ENCODE data around the gene CDKN2C. TPM values are rescaled to one million over a fixed set of nuclear protein-coding genes. Genes with fewer than 3 reads are reported as not detected.

CDKN2C gene
- total RNA-seq, 2 experiments from 2014 or later: 43.6 to 56.5 TPM

- DNase-seq (peak; percentile 86), ATAC-seq (peak; percentile 82)
- H3K27ac Mint-ChIP-seq: peak overlapping the region; percentile 97
- no peaks in the 10 kb centered on the region for H3K9me3 Mint-ChIP-seq (ENCODE audit: low read depth)
- H3K4me3 Mint-ChIP-seq: peak overlapping the region; percentile 97
- CTCF ChIA-PET: interaction anchor here (0.8 to 4.3 kb wide), 8 partner anchors 8 to 329 kb away, joined by 3 to 42 read pairs (median 5); partner anchors contain the start of genes FAF1 and RNF11
- peaks cover 11% of the 10 kb centered on the region for H3K36me3 Mint-ChIP-seq
- H3K4me1 Mint-ChIP-seq: peaks cover 24% of the 10 kb centered on the region
- H3K27me3 Mint-ChIP-seq: peaks cover 30% of the 10 kb centered on the region
These were observed 1.8 kb upstream of the CDKN2C start for GRCh38 chr1:50968158-50968820.

- H3K36me3 Mint-ChIP-seq: peaks cover 18% of the 10 kb centered on the region
- peak; percentile 35 for ATAC-seq
- H3K4me3 Mint-ChIP-seq: peak overlapping the region; percentile 97
- peak; percentile 70 for DNase-seq
- H3K27ac Mint-ChIP-seq: peak overlapping the region; percentile 97
- CTCF ChIA-PET: interaction anchor here (0.8 to 4.3 kb wide), 9 partner anchors 9 to 328 kb away, joined by 3 to 42 read pairs (median 4); partner anchors contain the start of genes FAF1 and RNF11
- H3K27me3 Mint-ChIP-seq: peaks cover 37% of the 10 kb centered on the region
- peaks cover 24% of the 10 kb centered on the region for H3K4me1 Mint-ChIP-seq
- H3K9me3 Mint-ChIP-seq (ENCODE audit: low read depth): no peaks in the 10 kb centered on the region
These were observed 1.0 kb upstream of the CDKN2C start for GRCh38 chr1:50968821-50969610.

GRCh38 chr1:50970509-50970887 is 453 bp downstream of the CDKN2C start:
- CTCF ChIA-PET: interaction anchor here (2.7 to 4.3 kb wide), 4 partner anchors 7 to 265 kb away, joined by 6 to 42 read pairs (median 22); partner anchors contain the start of genes FAF1 and RNF11
- no peak for DNase-seq

GRCh38 chr1:50970931-50971582 is 1.0 kb downstream of the CDKN2C start:
- ATAC-seq: no peak
- H3K4me3 Mint-ChIP-seq: peak overlapping the region; percentile 97
- H3K9me3 Mint-ChIP-seq (ENCODE audit: low read depth): no peaks in the 10 kb centered on the region
- H3K36me3 Mint-ChIP-seq: peaks cover 32% of the 10 kb centered on the region
- peaks cover 40% of the 10 kb centered on the region for H3K27me3 Mint-ChIP-seq
- peaks cover 27% of the 10 kb centered on the region for H3K4me1 Mint-ChIP-seq
- no peak for DNase-seq
- peak overlapping the region; percentile 35 for H3K27ac Mint-ChIP-seq
- CTCF ChIA-PET: interaction anchor here (4.3 kb wide), 2 partner anchors 11 to 41 kb away, joined by 22 to 42 read pairs; partner anchors contain the start of gene FAF1

More at GRCh38 chr1:50970509-50970887, 453 bp downstream of the CDKN2C start:
- peak overlapping the region; percentile 97 for H3K4me3 Mint-ChIP-seq
- H3K27me3 Mint-ChIP-seq: peaks cover 41% of the 10 kb centered on the region
- peak overlapping the region; percentile 90 for H3K27ac Mint-ChIP-seq
- peaks cover 26% of the 10 kb centered on the region for H3K4me1 Mint-ChIP-seq
- no peak for ATAC-seq
- H3K36me3 Mint-ChIP-seq: peaks cover 31% of the 10 kb centered on the region
- no peaks in the 10 kb centered on the region for H3K9me3 Mint-ChIP-seq (ENCODE audit: low read depth)

GRCh38 chr1:50971748-50972305 is 1.8 kb downstream of the CDKN2C start:
- H3K27ac Mint-ChIP-seq: no peak overlapping the region
- CTCF ChIA-PET: interaction anchor here (4.3 kb wide), 2 partner anchors 12 to 42 kb away, joined by 22 to 42 read pairs; partner anchors contain the start of gene FAF1
- peaks cover 45% of the 10 kb centered on the region for H3K27me3 Mint-ChIP-seq
- H3K36me3 Mint-ChIP-seq: peaks cover 33% of the 10 kb centered on the region
- peaks cover 35% of the 10 kb centered on the region for H3K4me1 Mint-ChIP-seq
- no peak for DNase-seq
- H3K9me3 Mint-ChIP-seq (ENCODE audit: low read depth): no peaks in the 10 kb centered on the region
- ATAC-seq: no peak
- H3K4me3 Mint-ChIP-seq: peak overlapping the region; percentile 97

GRCh38 chr1:50972766-50973165 is 2.7 kb downstream of the CDKN2C start:
- H3K9me3 Mint-ChIP-seq (ENCODE audit: low read depth): no peaks in the 10 kb centered on the region
- CTCF ChIA-PET: interaction anchor here (1.2 kb wide), 1 partner anchor 14 kb away, joined by 3 read pairs; no protein-coding TSS in a partner anchor
- peaks cover 42% of the 10 kb centered on the region for H3K27me3 Mint-ChIP-seq
- H3K4me1 Mint-ChIP-seq: peaks cover 31% of the 10 kb centered on the region
- ATAC-seq (no peak), DNase-seq (no peak)
- no peak overlapping the region for H3K4me3 Mint-ChIP-seq
- no peak overlapping the region for H3K27ac Mint-ChIP-seq
- H3K36me3 Mint-ChIP-seq: peaks cover 33% of the 10 kb centered on the region

- peaks cover 29% of the 10 kb centered on the region for H3K4me1 Mint-ChIP-seq
- ATAC-seq (no peak), DNase-seq (no peak)
- peaks cover 43% of the 10 kb centered on the region for H3K27me3 Mint-ChIP-seq
- peaks cover 33% of the 10 kb centered on the region for H3K36me3 Mint-ChIP-seq
- H3K27ac Mint-ChIP-seq: no peak overlapping the region
- H3K4me3 Mint-ChIP-seq: no peak overlapping the region
- CTCF ChIA-PET: interaction anchor here (1.2 kb wide), 1 partner anchor 14 kb away, joined by 3 read pairs; no protein-coding TSS in a partner anchor
- no peaks in the 10 kb centered on the region for H3K9me3 Mint-ChIP-seq (ENCODE audit: low read depth)
These were observed 3.2 kb downstream of the CDKN2C start for GRCh38 chr1:50973255-50973654.

GRCh38 chr1:50973875-50974617 is 4.0 kb downstream of the CDKN2C start:
- Mint-ChIP-seq H3K27me3 (peaks cover 51% of the 10 kb centered on the region), H3K4me3 (no peak overlapping the region), H3K36me3 (peaks cover 33% of the 10 kb centered on the region), H3K27ac (no peak overlapping the region), H3K9me3 (ENCODE audit: low read depth) (no peaks in the 10 kb centered on the region), H3K4me1 (peaks cover 37% of the 10 kb centered on the region)
- DNase-seq: no peak
- ATAC-seq: no peak
- CTCF ChIA-PET: interaction anchor here (1.2 kb wide), 1 partner anchor 15 kb away, joined by 3 read pairs; no protein-coding TSS in a partner anchor

GRCh38 chr1:50974618-50974935 is 4.5 kb downstream of the CDKN2C start:
- H3K4me3 Mint-ChIP-seq: no peak overlapping the region
- H3K27ac Mint-ChIP-seq: no peak overlapping the region
- peaks cover 33% of the 10 kb centered on the region for H3K36me3 Mint-ChIP-seq
- ATAC-seq (no peak), DNase-seq (no peak)
- CTCF ChIA-PET: no interaction called here
- peaks cover 39% of the 10 kb centered on the region for H3K4me1 Mint-ChIP-seq
- peaks cover 56% of the 10 kb centered on the region for H3K27me3 Mint-ChIP-seq
- H3K9me3 Mint-ChIP-seq (ENCODE audit: low read depth): no peaks in the 10 kb centered on the region

GRCh38 chr1:50975436-50975835 is 5.4 kb downstream of the CDKN2C start:
- Mint-ChIP-seq H3K9me3 (ENCODE audit: low read depth) (no peaks in the 10 kb centered on the region), H3K27me3 (peaks cover 57% of the 10 kb centered on the region), H3K4me1 (peaks cover 35% of the 10 kb centered on the region), H3K36me3 (peaks cover 30% of the 10 kb centered on the region), H3K27ac (no peak overlapping the region), H3K4me3 (no peak overlapping the region)
- CTCF ChIA-PET: no interaction called here
- DNase-seq (no peak), ATAC-seq (no peak)

GRCh38 chr1:50976111-50976889 is 6.3 kb downstream of the CDKN2C start:
- peak overlapping the region; percentile 72 for H3K4me3 Mint-ChIP-seq
- H3K27ac Mint-ChIP-seq: peak overlapping the region; percentile 68
- peaks cover 28% of the 10 kb centered on the region for H3K36me3 Mint-ChIP-seq
- ATAC-seq: peak; percentile 7
- CTCF ChIA-PET: interaction anchor here (1.2 to 3.7 kb wide), 3 partner anchors 7 to 46 kb away, joined by 5 to 23 read pairs (median 10); partner anchors contain the start of genes CDKN2C and FAF1
- DNase-seq: no peak
- peaks cover 26% of the 10 kb centered on the region for H3K4me1 Mint-ChIP-seq
- no peaks in the 10 kb centered on the region for H3K9me3 Mint-ChIP-seq (ENCODE audit: low read depth)
- peaks cover 54% of the 10 kb centered on the region for H3K27me3 Mint-ChIP-seq

Data from activated CD8-positive, alpha-beta memory T cell treated with anti-CD3 and anti-CD28 coated beads, Interleukin-2, amount 10 ng/mL, durations not matched to agents 7 days and 5 days (primary cell).